SK-N-SH treated with all-trans-retinoic acid at 6 μM for 48 hours (cell line): ENCODE measurements around the gene NLRP9.

ENCODE experiments used
- ATAC-seq: fragments of 200-7000 bp; cut with Tn5 transposase; 3 replicates; pipeline ENCODE4 v1.9.1; 2020; ENCODE audit warnings: mild to moderate bottlenecking, moderate library complexity
- ARNTL ChIP-seq: fragments of 450-650 bp; formaldehyde crosslinking; IDR thresholded peaks from 2 replicates; pipeline ENCODE4 v1.5.0; 2020; ENCODE audit warnings: low read depth, mild to moderate bottlenecking, moderate library complexity, borderline replicate concordance
- BACH2 ChIP-seq: fragments of 250-450 bp; sonication (Bioruptor Pico); IDR thresholded peaks from 2 replicates; pipeline ENCODE4 v1.9.0; 2021; ENCODE audit warnings: mild to moderate bottlenecking, borderline replicate concordance
- ISL1 ChIP-seq: fragments of 250-450 bp; sonication (Bioruptor Pico); IDR thresholded peaks from 2 replicates; pipeline ENCODE4 v2.1.2; 2022; ENCODE audit warnings: mild to moderate bottlenecking, moderate library complexity
- OSR1 ChIP-seq: fragments of 250-450 bp; sonication (Bioruptor Pico); IDR thresholded peaks from 2 replicates; pipeline ENCODE4 v1.8.0; 2022; ENCODE audit warnings: moderate library complexity, mild to moderate bottlenecking, inconsistent platforms
- PPARA ChIP-seq: fragments of 250-450 bp; sonication (Bioruptor Pico); IDR thresholded peaks from 2 replicates; pipeline ENCODE4 v1.5.0; 2020; ENCODE audit warnings: mild to moderate bottlenecking, borderline replicate concordance
- ZC3H10 ChIP-seq: fragments of 250-450 bp; sonication (Bioruptor Pico); IDR thresholded peaks from 2 replicates; pipeline ENCODE4 v1.5.1; 2021; ENCODE audit warnings: mild to moderate bottlenecking, moderate library complexity
- ZFP3 ChIP-seq: fragments of 250-450 bp; sonication (Bioruptor Pico); IDR thresholded peaks from 2 replicates; pipeline ENCODE4 v1.5.0; 2020; ENCODE audit warnings: mild to moderate bottlenecking, moderate library complexity
- ZFP30 ChIP-seq: fragments of 450-650 bp; formaldehyde crosslinking; IDR thresholded peaks from 2 replicates; pipeline ENCODE4 v1.5.0; 2022; ENCODE audit warnings: mild to moderate bottlenecking, moderate library complexity
- ZNF565 ChIP-seq: fragments of 450-650 bp; formaldehyde crosslinking; conservative IDR thresholded peaks from 2 replicates; pipeline ENCODE4 v1.5.0; 2020; ENCODE audit warnings: low read depth, mild to moderate bottlenecking, moderate library complexity
- ZNF70 ChIP-seq: fragments of 450-650 bp; formaldehyde crosslinking; IDR thresholded peaks from 2 replicates; pipeline ENCODE4 v1.5.0; 2020; ENCODE audit warnings: mild to moderate bottlenecking, moderate library complexity
- ZNF8 ChIP-seq: fragments of 450-650 bp; formaldehyde crosslinking; IDR thresholded peaks from 2 replicates; pipeline ENCODE4 v1.5.0; 2020; ENCODE audit warnings: mild to moderate bottlenecking, moderate library complexity
- TF ChIP-seq, protein P1 (sequence below): fragments of 250-450 bp; sonication (Bioruptor Pico); IDR thresholded peaks from 2 replicates; pipeline ENCODE4 v1.5.1; 2020; ENCODE audit warnings: low read depth, mild to moderate bottlenecking, moderate library complexity
- TF ChIP-seq, protein P2 (sequence below): fragments of 250-450 bp; sonication (Bioruptor Pico); IDR thresholded peaks from 2 replicates; pipeline ENCODE4 v1.5.0; 2020; ENCODE audit warnings: mild to moderate bottlenecking, moderate library complexity
- TF ChIP-seq, protein P3 (sequence below): fragments of 250-450 bp; sonication (Bioruptor Pico); IDR thresholded peaks from 2 replicates; pipeline ENCODE4 v1.5.1; 2021; ENCODE audit warnings: mild to moderate bottlenecking, moderate library complexity
- TF ChIP-seq, protein P4 (sequence below): fragments of 250-450 bp; sonication (Bioruptor Pico); IDR thresholded peaks from 2 replicates; pipeline ENCODE4 v1.8.0; 2021; ENCODE audit warnings: low read depth, mild to moderate bottlenecking, moderate library complexity, borderline replicate concordance

NLRP9 gene

DNA sequence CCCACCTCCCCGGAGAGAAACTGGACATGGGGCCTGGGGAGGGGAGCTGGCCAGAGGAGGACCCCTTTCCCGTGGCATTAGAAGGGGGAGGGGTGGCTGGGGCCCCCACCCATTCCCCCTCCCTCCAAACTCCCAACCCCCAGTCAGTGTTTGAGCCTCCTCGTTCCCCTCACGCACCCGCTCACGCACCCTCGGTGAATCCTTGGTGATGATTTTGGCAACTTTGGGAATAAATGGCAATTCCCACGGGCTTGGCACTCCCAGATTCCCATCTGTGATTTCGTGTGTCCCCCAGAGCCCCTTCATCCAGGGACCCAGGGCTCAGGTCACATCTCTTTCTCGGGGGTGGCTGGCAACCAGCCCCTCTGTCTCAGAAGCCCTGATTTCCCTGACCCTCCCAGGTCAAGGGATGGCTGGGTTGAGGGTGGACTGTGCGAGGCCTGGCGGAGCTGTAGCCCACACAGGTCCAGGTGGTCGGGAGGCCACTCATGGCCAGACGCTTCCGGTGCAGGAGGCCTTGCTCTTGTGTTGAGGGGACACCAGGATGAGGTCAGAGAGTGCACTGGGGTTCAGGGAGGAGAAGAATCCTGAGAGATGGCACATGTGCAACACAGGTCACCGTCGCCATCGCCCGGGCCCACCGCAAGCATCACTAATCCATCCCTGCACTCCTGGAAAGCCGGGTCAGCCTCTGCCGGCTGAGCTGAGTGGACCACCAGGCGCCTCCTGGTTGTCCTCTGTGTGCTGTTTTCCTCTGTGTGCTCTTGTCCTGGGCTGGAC, 42.5 kb downstream of the NLRP9 start:
- TF ChIP-seq ZFP30 (CRISPR knock-in tag): no peak
- TF ChIP-seq, protein P1, sequence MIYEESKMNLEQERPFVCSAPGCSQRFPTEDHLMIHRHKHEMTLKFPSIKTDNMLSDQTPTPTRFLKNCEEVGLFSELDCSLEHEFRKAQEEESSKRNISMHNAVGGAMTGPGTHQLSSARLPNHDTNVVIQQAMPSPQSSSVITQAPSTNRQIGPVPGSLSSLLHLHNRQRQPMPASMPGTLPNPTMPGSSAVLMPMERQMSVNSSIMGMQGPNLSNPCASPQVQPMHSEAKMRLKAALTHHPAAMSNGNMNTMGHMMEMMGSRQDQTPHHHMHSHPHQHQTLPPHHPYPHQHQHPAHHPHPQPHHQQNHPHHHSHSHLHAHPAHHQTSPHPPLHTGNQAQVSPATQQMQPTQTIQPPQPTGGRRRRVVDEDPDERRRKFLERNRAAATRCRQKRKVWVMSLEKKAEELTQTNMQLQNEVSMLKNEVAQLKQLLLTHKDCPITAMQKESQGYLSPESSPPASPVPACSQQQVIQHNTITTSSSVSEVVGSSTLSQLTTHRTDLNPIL: no peak
- no peak for TF ChIP-seq ISL1
- TF ChIP-seq PPARA (CRISPR knock-in tag): no peak
- TF ChIP-seq, protein P2, sequence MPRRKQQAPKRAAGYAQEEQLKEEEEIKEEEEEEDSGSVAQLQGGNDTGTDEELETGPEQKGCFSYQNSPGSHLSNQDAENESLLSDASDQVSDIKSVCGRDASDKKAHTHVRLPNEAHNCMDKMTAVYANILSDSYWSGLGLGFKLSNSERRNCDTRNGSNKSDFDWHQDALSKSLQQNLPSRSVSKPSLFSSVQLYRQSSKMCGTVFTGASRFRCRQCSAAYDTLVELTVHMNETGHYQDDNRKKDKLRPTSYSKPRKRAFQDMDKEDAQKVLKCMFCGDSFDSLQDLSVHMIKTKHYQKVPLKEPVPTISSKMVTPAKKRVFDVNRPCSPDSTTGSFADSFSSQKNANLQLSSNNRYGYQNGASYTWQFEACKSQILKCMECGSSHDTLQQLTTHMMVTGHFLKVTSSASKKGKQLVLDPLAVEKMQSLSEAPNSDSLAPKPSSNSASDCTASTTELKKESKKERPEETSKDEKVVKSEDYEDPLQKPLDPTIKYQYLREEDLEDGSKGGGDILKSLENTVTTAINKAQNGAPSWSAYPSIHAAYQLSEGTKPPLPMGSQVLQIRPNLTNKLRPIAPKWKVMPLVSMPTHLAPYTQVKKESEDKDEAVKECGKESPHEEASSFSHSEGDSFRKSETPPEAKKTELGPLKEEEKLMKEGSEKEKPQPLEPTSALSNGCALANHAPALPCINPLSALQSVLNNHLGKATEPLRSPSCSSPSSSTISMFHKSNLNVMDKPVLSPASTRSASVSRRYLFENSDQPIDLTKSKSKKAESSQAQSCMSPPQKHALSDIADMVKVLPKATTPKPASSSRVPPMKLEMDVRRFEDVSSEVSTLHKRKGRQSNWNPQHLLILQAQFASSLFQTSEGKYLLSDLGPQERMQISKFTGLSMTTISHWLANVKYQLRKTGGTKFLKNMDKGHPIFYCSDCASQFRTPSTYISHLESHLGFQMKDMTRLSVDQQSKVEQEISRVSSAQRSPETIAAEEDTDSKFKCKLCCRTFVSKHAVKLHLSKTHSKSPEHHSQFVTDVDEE (CRISPR knock-in tag): no peak
- no peak for TF ChIP-seq BACH2 (CRISPR knock-in tag)
- TF ChIP-seq ZFP3 (CRISPR knock-in tag): no peak
- no peak for TF ChIP-seq ZNF565 (CRISPR knock-in tag)
- no peak for TF ChIP-seq ZNF70 (CRISPR knock-in tag)
- no peak for TF ChIP-seq OSR1 (CRISPR knock-in tag)
- no peak for TF ChIP-seq ZC3H10 (CRISPR knock-in tag)
- no peak for ATAC-seq

DNA sequence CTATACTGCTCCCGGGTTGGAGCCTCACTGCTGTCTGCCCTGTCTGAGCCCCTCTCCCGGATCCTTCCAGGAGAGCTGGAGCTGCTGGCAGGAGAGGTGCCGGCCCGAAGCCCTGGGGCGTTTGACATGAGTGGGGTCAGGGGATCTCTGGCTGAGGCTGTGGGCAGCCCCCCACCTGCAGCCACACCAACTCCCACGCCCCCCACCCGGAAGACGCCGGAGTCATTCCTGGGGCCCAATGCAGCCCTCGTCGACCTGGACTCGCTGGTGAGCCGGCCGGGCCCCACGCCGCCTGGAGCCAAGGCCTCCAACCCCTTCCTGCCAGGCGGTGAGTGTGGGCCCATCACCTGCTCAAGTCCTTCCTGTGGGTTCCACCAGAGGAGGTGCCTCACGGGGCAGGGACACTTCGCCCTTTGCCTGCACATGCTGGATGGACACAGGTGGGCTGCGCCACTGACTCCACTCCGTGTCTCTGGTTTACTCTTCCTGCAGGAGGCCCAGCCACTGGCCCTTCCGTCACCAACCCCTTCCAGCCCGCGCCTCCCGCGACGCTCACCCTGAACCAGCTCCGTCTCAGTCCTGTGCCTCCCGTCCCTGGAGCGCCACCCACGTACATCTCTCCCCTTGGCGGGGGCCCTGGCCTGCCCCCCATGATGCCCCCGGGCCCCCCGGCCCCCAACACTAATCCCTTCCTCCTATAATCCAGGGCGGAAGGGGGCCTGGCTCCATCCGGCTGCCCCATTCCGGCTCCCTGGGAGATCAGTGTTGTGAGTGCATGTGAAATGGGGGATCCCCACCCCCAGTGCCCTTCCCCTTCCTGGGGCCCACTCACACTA, 43.3 kb downstream of the NLRP9 start:
- no peak for ATAC-seq

More for the DNA sequence above, 43.3 kb downstream of the NLRP9 start:
- TF ChIP-seq ZC3H10 (CRISPR knock-in tag) (no peak), ZNF70 (CRISPR knock-in tag) (no peak), ARNTL (CRISPR knock-in tag) (no peak), ISL1 (no peak), ZNF8 (CRISPR knock-in tag) (no peak)
- TF ChIP-seq, protein P2 (CRISPR knock-in tag): no peak
- TF ChIP-seq, protein P3, sequence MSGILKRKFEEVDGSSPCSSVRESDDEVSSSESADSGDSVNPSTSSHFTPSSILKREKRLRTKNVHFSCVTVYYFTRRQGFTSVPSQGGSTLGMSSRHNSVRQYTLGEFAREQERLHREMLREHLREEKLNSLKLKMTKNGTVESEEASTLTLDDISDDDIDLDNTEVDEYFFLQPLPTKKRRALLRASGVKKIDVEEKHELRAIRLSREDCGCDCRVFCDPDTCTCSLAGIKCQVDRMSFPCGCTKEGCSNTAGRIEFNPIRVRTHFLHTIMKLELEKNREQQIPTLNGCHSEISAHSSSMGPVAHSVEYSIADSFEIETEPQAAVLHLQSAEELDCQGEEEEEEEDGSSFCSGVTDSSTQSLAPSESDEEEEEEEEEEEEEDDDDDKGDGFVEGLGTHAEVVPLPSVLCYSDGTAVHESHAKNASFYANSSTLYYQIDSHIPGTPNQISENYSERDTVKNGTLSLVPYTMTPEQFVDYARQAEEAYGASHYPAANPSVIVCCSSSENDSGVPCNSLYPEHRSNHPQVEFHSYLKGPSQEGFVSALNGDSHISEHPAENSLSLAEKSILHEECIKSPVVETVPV (CRISPR knock-in tag): no peak
- TF ChIP-seq, protein P4, sequence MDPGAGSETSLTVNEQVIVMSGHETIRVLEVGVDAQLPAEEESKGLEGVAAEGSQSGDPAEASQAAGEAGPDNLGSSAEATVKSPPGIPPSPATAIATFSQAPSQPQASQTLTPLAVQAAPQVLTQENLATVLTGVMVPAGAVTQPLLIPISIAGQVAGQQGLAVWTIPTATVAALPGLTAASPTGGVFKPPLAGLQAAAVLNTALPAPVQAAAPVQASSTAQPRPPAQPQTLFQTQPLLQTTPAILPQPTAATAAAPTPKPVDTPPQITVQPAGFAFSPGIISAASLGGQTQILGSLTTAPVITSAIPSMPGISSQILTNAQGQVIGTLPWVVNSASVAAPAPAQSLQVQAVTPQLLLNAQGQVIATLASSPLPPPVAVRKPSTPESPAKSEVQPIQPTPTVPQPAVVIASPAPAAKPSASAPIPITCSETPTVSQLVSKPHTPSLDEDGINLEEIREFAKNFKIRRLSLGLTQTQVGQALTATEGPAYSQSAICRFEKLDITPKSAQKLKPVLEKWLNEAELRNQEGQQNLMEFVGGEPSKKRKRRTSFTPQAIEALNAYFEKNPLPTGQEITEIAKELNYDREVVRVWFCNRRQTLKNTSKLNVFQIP: no peak
